Activated T-cell treated with anti-CD3 and anti-CD28 coated beads, Interleukin-2, amount 50 U/mL, for 4 hours (primary cell): ENCODE results near the gene GNAI3. TPM values are rescaled to one million over a fixed set of nuclear protein-coding genes. Genes with fewer than 3 reads are reported as not detected.

Source experiments
- ATAC-seq, 2 donors: fragments of 200-7000 bp; cut with Tn5 transposase; one replicate each; pipeline ENCODE4 v1.10.0; 2021
- DNase-seq: peaks from one replicate; pipeline ENCODE4 v3.0.0-alpha.2; 2020
- H3K27me3 Mint-ChIP-seq: one replicate; pipeline ENCODE4 v1.8.0; 2021; ENCODE audit warnings: low read depth, mixed read lengths
- H3K36me3 Mint-ChIP-seq: one replicate; pipeline ENCODE4 v1.8.0; 2022; ENCODE audit warnings: mixed read lengths; ENCODE audit not compliant: insufficient read depth
- H3K4me1 Mint-ChIP-seq: one replicate; pipeline ENCODE4 v1.8.0; 2021; ENCODE audit warnings: low read depth, mixed read lengths
- H3K4me3 Mint-ChIP-seq: one replicate; pipeline ENCODE4 v1.8.0; 2021; ENCODE audit warnings: mild to moderate bottlenecking, moderate library complexity, mixed read lengths
- H3K9me3 Mint-ChIP-seq: one replicate; pipeline ENCODE4 v1.8.0; 2021; ENCODE audit warnings: mixed read lengths
- total RNA-seq, 3 donors: library from RNA; stranded (reverse); gene quantifications; one replicate each; pipeline ENCODE4 v1.2.1, GENCODE V29; 2021

Gene GNAI3
- total RNA-seq, 3 donors from 2014 or later, result 8.6 to 8.9 (median 8.6) TPM

DNA sequence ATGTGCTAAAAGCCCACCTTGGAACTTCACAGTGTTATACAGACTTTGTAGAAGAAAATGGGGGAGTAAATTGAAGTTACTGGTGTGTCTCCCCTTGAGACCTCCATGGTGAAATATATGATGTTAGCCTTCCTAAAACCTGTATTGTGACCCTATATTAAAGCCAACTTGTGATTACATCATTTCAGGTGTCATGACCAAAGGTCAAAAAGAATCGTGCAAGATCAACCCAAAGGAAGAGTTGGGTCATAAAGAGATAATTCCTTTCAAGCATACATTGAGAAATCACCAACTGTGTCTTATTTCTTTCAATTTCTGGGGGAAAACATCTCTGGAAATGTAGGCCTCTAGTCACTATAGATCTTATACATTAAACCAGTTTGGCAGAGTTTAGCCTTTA is 36.4 kb downstream of the GNAI3 start:
- H3K36me3 Mint-ChIP-seq, result peaks cover 47% of the 10 kb centered on the region
- no peaks in the 10 kb centered on the region for H3K27me3 Mint-ChIP-seq
- H3K9me3 Mint-ChIP-seq, result no peaks in the 10 kb centered on the region
- no peak overlapping the region for H3K4me3 Mint-ChIP-seq
- no peak for ATAC-seq
- H3K4me1 Mint-ChIP-seq, result no peaks in the 10 kb centered on the region
- no peak for DNase-seq

DNA sequence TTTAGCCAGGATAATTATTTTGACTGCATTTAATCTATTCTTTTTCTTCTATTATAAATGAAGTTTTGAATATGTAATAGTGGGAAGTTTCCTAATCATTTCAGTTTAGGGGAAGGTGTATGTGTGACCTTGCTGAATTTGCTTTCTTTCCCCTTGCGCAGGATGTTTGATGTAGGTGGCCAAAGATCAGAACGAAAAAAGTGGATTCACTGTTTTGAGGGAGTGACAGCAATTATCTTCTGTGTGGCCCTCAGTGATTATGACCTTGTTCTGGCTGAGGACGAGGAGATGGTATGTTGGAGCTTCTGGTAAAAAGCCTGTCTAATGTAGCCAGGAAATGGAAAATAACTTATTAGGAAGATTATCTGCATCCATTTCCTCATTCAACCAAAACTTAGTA is 37.6 kb downstream of the GNAI3 start:
- peaks cover 42% of the 10 kb centered on the region for H3K36me3 Mint-ChIP-seq
- DNase-seq, result no peak
- H3K4me1 Mint-ChIP-seq, result no peaks in the 10 kb centered on the region
- ATAC-seq, result no peak
- H3K9me3 Mint-ChIP-seq, result no peaks in the 10 kb centered on the region
- H3K4me3 Mint-ChIP-seq, result no peak overlapping the region
- H3K27me3 Mint-ChIP-seq, result no peaks in the 10 kb centered on the region

DNA sequence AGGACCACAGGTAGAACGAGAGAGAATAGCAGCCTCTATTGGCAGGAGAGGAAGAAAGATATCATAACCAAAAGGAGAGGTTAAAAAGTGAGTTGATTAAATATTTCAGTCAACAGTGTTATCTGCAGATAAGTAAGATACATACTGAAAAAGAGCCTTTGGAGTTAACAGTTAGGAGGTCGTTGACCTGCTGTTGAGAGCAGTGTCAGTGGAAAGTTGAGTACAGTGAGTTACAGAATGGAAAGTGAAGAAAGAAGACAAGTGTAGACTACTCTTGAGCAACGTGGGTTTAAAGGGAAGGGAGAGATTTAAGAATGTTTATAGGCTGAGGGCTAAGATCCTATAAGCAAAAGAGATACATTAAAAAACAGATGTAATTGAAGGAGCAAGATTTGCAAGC is 40.8 kb downstream of the GNAI3 start:
- Mint-ChIP-seq H3K9me3 (no peaks in the 10 kb centered on the region), H3K36me3 (peaks cover 56% of the 10 kb centered on the region), H3K27me3 (no peaks in the 10 kb centered on the region), H3K4me3 (no peak overlapping the region), H3K4me1 (peaks cover 2% of the 10 kb centered on the region)
- DNase-seq, result no peak
- ATAC-seq, result no peak

DNA sequence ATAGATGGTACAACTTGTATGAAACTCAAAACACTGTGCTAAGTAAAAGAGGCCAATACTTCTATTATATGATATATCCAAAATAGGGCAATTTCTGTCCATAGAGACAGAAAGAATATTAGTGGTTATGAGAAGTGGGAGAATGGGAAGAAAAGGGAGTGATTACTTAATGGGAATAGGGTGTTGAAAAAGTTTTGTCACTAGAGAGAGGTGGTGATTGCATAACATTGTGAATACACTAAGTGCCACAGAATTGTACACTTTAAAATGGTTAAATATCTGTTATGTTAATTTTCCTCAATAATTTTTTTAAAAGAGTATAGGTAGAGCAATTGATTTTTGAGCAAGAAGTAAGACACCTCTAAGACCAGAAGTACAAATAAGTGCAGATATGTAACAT is 41.3 kb downstream of the GNAI3 start:
- Mint-ChIP-seq H3K36me3 (peaks cover 53% of the 10 kb centered on the region), H3K27me3 (no peaks in the 10 kb centered on the region), H3K4me1 (peaks cover 2% of the 10 kb centered on the region), H3K9me3 (no peaks in the 10 kb centered on the region), H3K4me3 (no peak overlapping the region)
- ATAC-seq, result no peak
- no peak for DNase-seq

GRCh38 chr1:109592916-109593315 is 44.5 kb downstream of the GNAI3 start:
- H3K4me1 Mint-ChIP-seq, result peaks cover 2% of the 10 kb centered on the region
- DNase-seq (no peak), ATAC-seq (no peak)
- no peaks in the 10 kb centered on the region for H3K9me3 Mint-ChIP-seq
- no peak overlapping the region for H3K4me3 Mint-ChIP-seq
- no peaks in the 10 kb centered on the region for H3K27me3 Mint-ChIP-seq
- H3K36me3 Mint-ChIP-seq, result peaks cover 46% of the 10 kb centered on the region

DNA sequence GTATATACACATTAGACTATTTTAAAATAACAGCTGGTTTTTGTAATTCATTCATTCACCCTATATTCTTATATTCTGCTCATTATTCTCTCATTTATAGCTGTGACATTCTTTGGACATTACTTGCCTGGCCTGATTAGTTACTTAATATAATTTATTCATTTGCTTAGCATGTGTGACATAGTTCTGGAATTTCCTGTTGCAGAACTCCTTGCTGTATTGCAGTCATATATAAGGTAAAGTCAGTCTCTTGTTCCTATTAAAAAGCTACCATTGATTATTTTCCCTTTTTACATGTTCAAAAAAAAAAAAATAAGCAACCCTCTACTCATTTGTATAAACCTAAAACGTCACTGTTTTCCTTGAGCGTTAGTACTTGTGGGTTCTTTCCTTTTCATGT is 47.1 kb downstream of the GNAI3 start:
- Mint-ChIP-seq H3K27me3 (no peaks in the 10 kb centered on the region), H3K36me3 (peaks cover 34% of the 10 kb centered on the region), H3K9me3 (no peaks in the 10 kb centered on the region), H3K4me3 (no peak overlapping the region), H3K4me1 (peaks cover 2% of the 10 kb centered on the region)
- DNase-seq (no peak), ATAC-seq (no peak)

GRCh38 chr1:109598156-109598555 is 49.7 kb downstream of the GNAI3 start:
- H3K4me1 Mint-ChIP-seq, result peaks cover 13% of the 10 kb centered on the region
- no peak for ATAC-seq
- no peaks in the 10 kb centered on the region for H3K9me3 Mint-ChIP-seq
- H3K27me3 Mint-ChIP-seq, result no peaks in the 10 kb centered on the region
- no peak overlapping the region for H3K4me3 Mint-ChIP-seq
- peaks cover 20% of the 10 kb centered on the region for H3K36me3 Mint-ChIP-seq
- DNase-seq, result no peak

DNA sequence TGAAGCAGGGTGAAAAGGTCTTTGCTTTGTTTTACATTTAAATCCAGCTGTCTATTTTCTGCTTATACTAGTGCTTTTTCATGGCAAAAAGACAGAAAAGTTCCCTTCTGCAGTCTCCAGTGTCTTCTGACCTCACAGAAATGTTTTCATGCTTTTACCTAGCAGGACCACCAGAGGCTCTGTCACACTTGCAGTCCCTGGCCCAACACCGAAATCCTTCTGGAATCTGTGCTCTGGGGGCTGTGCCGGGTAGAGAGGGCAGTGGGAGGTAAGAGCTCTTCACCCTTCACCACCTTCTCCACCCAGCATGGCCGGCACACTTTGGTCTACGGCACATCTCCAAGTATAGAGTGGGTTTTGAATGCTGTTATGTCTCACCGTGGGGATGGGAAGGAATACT is 50.2 kb downstream of the GNAI3 start:
- Mint-ChIP-seq H3K9me3 (no peaks in the 10 kb centered on the region), H3K36me3 (peaks cover 15% of the 10 kb centered on the region), H3K4me1 (peaks cover 16% of the 10 kb centered on the region), H3K4me3 (no peak overlapping the region), H3K27me3 (no peaks in the 10 kb centered on the region)
- DNase-seq (no peak), ATAC-seq (no peak)

- Mint-ChIP-seq H3K9me3 (no peaks in the 10 kb centered on the region), H3K4me3 (no peak overlapping the region), H3K27me3 (no peaks in the 10 kb centered on the region), H3K36me3 (peaks cover 7% of the 10 kb centered on the region), H3K4me1 (peaks cover 17% of the 10 kb centered on the region)
- no peak for ATAC-seq
- no peak for DNase-seq
Observed at GRCh38 chr1:109603229-109603628, 54.8 kb downstream of the GNAI3 start.

DNA sequence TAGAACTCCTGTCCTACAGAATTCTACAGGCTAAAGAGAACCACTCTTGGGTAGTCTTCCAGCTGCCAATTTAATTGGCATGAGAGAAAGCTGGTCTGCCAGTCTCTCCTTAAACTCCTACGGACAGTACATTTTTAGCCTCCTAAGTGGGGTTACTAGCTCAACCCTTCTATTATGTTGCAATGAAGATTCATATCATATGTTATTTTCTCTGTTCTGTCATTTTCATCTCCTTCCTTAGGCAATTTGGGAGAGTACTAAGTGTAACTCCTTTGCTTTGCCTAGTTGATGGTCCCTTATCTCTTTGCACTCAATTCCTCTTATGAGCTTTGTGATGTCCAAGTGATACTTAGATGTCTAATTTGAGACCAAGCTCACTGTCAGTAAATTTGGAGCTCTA is 57.0 kb downstream of the GNAI3 start:
- DNase-seq (no peak), ATAC-seq (no peak)
- H3K4me3 Mint-ChIP-seq, result no peak overlapping the region
- no peaks in the 10 kb centered on the region for H3K27me3 Mint-ChIP-seq
- H3K36me3 Mint-ChIP-seq, result peaks cover 3% of the 10 kb centered on the region
- peaks cover 17% of the 10 kb centered on the region for H3K4me1 Mint-ChIP-seq
- H3K9me3 Mint-ChIP-seq, result no peaks in the 10 kb centered on the region

- Mint-ChIP-seq H3K27me3 (no peaks in the 10 kb centered on the region), H3K4me3 (no peak overlapping the region), H3K9me3 (no peaks in the 10 kb centered on the region), H3K4me1 (no peaks in the 10 kb centered on the region), H3K36me3 (no peaks in the 10 kb centered on the region)
- ATAC-seq, result no peak
- no peak for DNase-seq
Observed at GRCh38 chr1:109609881-109610280, 61.5 kb downstream of the GNAI3 start.

- H3K4me1 Mint-ChIP-seq, result peaks cover 2% of the 10 kb centered on the region
- H3K9me3 Mint-ChIP-seq, result no peaks in the 10 kb centered on the region
Observed at GRCh38 chr1:109610609-109611307, 62.3 kb downstream of the GNAI3 start.

DNA sequence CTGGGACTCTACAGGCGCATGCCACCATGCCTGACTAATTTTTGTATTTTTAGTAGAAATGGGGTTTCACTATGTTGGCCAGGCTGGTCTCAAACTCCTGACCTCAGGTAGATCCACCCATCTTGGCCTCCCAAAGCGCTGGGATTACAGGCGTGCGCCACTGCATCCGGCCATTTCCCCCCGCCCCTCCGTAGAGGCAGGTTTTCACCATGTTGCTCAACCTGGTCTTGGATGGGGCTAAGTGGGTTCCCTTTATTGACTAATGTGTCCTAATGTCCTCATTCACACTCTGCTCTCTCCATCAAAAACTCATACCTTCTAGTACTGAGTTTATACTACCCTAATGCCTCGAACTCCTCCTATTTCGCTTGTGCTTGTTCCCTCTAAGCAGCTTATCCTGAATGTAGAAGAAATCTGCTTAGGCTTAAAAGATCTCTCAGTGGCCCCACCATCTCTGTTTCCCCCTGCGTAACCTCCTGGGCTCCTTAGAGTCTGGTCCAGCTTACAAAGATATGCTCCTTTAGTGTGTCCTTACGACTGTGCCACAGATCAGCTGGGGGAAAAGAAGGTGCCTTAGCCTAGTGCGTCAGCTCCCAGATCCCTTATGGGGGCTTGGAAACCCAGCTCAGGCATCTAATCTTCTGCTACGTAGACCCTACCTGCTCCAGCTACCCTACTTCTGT is 63.0 kb downstream of the GNAI3 start:
- H3K4me1 Mint-ChIP-seq, result peaks cover 9% of the 10 kb centered on the region
- H3K9me3 Mint-ChIP-seq, result no peaks in the 10 kb centered on the region

More at GRCh38 chr1:109610609-109611307, 62.3 kb downstream of the GNAI3 start:
- no peak overlapping the region for H3K4me3 Mint-ChIP-seq
- no peaks in the 10 kb centered on the region for H3K27me3 Mint-ChIP-seq
- no peak for DNase-seq
- no peaks in the 10 kb centered on the region for H3K36me3 Mint-ChIP-seq
- no peak for ATAC-seq

DNA sequence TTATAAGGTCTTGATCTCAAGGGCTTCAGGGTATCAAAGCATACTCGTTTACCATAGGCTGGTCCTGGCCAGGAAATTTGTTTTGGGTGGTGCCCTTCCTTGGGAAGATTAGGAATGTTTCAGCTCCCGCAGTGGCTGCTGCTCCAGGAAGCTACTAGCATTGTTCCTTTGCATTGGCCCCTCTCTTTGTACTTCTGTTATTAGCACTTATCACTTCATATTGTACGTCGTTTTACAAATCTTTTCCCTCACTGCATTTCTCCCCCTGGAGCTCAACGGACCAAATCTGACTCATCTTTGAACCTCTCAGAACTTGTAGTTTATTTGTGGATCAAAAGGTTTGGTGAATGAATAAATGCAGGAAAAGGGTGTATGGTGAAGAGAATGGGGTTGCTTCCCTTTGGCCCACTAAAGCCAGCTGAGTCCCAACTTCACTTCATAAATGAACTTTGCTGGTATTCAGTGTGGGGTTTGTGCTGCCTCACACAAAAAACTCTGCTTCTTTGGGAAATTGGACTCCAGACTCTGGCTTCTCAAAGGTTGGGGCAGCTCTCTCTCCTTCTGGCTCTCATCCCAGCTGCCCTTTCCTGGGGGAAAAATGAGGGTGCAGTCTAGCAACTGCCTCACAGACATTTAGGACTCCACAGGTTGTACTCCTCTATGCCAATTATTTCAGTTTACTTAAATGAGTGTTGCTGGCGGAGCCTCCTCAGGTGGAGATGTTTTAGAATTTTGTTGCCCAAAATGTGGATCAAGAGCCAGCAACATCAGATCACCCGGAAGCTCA is 65.1 kb downstream of the GNAI3 start:
- Mint-ChIP-seq H3K27me3 (no peaks in the 10 kb centered on the region), H3K9me3 (no peaks in the 10 kb centered on the region), H3K4me1 (peaks cover 28% of the 10 kb centered on the region), H3K4me3 (no peak overlapping the region), H3K36me3 (no peaks in the 10 kb centered on the region)
- ATAC-seq (no peak), DNase-seq (no peak)

More for the DNA sequence above, 63.0 kb downstream of the GNAI3 start:
- DNase-seq, result no peak
- no peak for ATAC-seq
- H3K4me3 Mint-ChIP-seq, result no peak overlapping the region
- no peaks in the 10 kb centered on the region for H3K36me3 Mint-ChIP-seq
- H3K27me3 Mint-ChIP-seq, result no peaks in the 10 kb centered on the region
